Measurements from ENCODE around the gene DIPK1B. TPM values are rescaled to one million over a fixed set of nuclear protein-coding genes. Genes with fewer than 3 reads are reported as not detected.

Gene DIPK1B
- total and polyA plus RNA-seq, 4 donors = 1.1 to 13.6 (median 6.1) TPM

- 69 to 73% methylated on average over 25 of the region's 25 CpGs for whole genome bisulfite sequencing, 2 donors
Observed at GRCh38 chr9:136690104-136690805, 22.1 kb upstream of the DIPK1B start.

DNA sequence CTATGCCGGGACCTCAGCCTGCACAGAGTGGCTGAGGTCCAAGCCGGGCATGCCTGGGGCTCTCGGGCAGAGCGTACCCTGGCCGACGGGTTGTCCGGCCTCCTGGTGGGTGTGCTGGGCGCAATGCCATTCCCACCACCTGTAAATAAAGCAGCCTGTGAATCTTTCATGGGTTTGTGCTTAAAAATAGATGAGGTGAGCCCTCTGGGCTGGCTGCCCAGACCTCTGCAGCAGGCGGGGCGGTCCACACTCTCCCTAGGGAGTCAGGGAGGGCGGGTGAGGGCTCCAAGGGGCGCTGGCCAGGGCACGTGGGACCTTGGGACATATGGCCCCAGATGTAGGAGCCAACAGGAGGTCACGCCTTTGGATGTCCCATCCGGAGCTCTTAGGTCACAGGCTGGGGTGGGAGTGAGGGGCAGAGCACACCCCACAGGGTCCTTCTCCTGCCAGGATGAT, 21.5 kb upstream of the DIPK1B start:
- H3K4me3 ChIP-seq (ENCODE audit: low read length in 2 of 2) = no peak overlapping the region
- no peaks in the 10 kb centered on the region for H3K36me3 ChIP-seq (ENCODE audit: control insufficient read depth in 1 of 2, insufficient read depth in 2 of 2, low read length in 1 of 2)
- no peak overlapping the region for H3K27ac ChIP-seq (ENCODE audit: low read depth in 1 of 2, low read length in 2 of 2)
- no peak for DNase-seq
- intact Hi-C loops (cut with DNase I) = no loop called here
- no peak for ATAC-seq (ENCODE audit: low FRiP score)
- no peaks in the 10 kb centered on the region for H3K4me1 ChIP-seq (ENCODE audit: control insufficient read depth in 1 of 2, insufficient read depth in 2 of 2, low read length in 2 of 2)
- no peaks in the 10 kb centered on the region for H3K9me3 ChIP-seq (ENCODE audit: control insufficient read depth, low read length)
- H3K27me3 ChIP-seq (ENCODE audit: control insufficient read depth in 1 of 2, insufficient read depth in 2 of 2, low read length in 1 of 2) = no peaks in the 10 kb centered on the region
- WGBS, 2 donors = 22 to 29% methylated on average over 15 of the region's 15 CpGs

More at GRCh38 chr9:136690104-136690805, 22.1 kb upstream of the DIPK1B start:
- Histone ChIP-seq H3K9me3 (ENCODE audit: control insufficient read depth, low read length) (no peaks in the 10 kb centered on the region), H3K27me3 (ENCODE audit: control insufficient read depth in 1 of 2, insufficient read depth in 2 of 2, low read length in 1 of 2) (no peaks in the 10 kb centered on the region), H3K36me3 (ENCODE audit: control insufficient read depth in 1 of 2, insufficient read depth in 2 of 2, low read length in 1 of 2) (no peaks in the 10 kb centered on the region), H3K4me1 (ENCODE audit: control insufficient read depth in 1 of 2, insufficient read depth in 2 of 2, low read length in 2 of 2) (no peaks in the 10 kb centered on the region), H3K4me3 (ENCODE audit: low read length in 2 of 2) (no peak overlapping the region), H3K27ac (ENCODE audit: low read depth in 1 of 2, low read length in 2 of 2) (no peak overlapping the region)
- intact Hi-C loops (cut with DNase I) = no loop called here
- no peak for DNase-seq
- ATAC-seq (ENCODE audit: low FRiP score) = no peak

DNA sequence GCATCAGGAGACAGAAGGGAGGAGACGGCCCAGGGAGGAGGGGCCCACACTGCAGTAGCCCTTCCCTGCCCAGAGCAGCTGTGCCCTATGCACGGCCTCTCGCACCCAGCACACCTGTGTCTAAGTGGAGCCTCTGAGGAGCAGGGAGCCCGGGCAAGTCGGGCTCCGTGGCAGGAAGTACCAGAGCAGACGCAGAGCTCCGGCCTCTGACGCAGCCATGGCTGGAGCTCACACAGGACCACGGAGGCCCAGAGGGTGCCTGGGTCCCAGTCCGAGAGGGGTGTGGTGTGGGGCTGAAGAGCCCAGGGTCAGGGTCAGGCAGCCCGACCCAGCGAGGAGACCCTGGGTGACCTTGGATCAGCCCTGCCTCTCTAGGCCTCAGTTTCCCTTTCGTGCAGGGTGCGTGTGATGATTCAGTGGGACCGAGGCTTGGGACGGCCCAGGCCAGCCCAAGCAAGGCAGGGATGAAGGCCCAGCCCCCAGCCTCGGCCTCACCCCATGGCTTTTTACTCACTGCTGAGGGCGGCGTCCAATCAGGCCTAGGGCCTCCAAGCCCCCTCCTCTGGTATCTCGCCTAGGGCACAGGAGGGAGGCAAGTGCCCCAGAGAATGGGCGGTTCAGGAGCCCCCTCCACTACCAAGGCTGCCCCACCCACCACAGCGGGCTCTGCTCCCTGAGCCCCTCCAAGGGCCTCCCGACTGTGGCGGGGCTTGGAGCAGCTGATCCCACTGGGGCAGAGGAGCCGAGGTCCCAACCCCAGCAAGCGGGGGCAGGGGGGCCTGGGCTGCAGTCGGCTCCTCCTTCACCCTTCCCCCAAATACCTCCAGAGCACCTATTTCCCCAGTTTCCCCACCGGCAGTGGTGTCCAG, 20.8 kb upstream of the DIPK1B start:
- ATAC-seq (ENCODE audit: low FRiP score) = no peak
- H3K27ac ChIP-seq (ENCODE audit: low read depth in 1 of 2, low read length in 2 of 2) = no peak overlapping the region

GRCh38 chr9:136692185-136693134, 19.9 kb upstream of the DIPK1B start:
- no peaks in the 10 kb centered on the region for H3K4me1 ChIP-seq (ENCODE audit: control insufficient read depth in 1 of 2, insufficient read depth in 2 of 2, low read length in 2 of 2)
- H3K36me3 ChIP-seq (ENCODE audit: control insufficient read depth in 1 of 2, insufficient read depth in 2 of 2, low read length in 1 of 2) = no peaks in the 10 kb centered on the region
- H3K4me3 ChIP-seq (ENCODE audit: low read length in 2 of 2) = no peak overlapping the region
- DNase-seq (peak in 1 of 2 donors; percentile 71), ATAC-seq (ENCODE audit: low FRiP score) (no peak)
- 92 to 95% methylated on average over 43 to 46 of the region's 46 CpGs for WGBS, 2 donors
- intact Hi-C loops (cut with DNase I) = no loop called here
- no peaks in the 10 kb centered on the region for H3K9me3 ChIP-seq (ENCODE audit: control insufficient read depth, low read length)
- no peaks in the 10 kb centered on the region for H3K27me3 ChIP-seq (ENCODE audit: control insufficient read depth in 1 of 2, insufficient read depth in 2 of 2, low read length in 1 of 2)
- H3K27ac ChIP-seq (ENCODE audit: low read depth in 1 of 2, low read length in 2 of 2) = no peak overlapping the region

More for the DNA sequence above, 20.8 kb upstream of the DIPK1B start:
- Histone ChIP-seq H3K36me3 (ENCODE audit: control insufficient read depth in 1 of 2, insufficient read depth in 2 of 2, low read length in 1 of 2) (no peaks in the 10 kb centered on the region), H3K27me3 (ENCODE audit: control insufficient read depth in 1 of 2, insufficient read depth in 2 of 2, low read length in 1 of 2) (no peaks in the 10 kb centered on the region), H3K4me1 (ENCODE audit: control insufficient read depth in 1 of 2, insufficient read depth in 2 of 2, low read length in 2 of 2) (no peaks in the 10 kb centered on the region), H3K9me3 (ENCODE audit: control insufficient read depth, low read length) (no peaks in the 10 kb centered on the region), H3K4me3 (ENCODE audit: low read length in 2 of 2) (no peak overlapping the region)
- WGBS, 2 donors = 92% methylated on average over 27 to 29 of the region's 29 CpGs
- DNase-seq = no peak
- intact Hi-C loops (cut with DNase I) = no loop called here

DNA sequence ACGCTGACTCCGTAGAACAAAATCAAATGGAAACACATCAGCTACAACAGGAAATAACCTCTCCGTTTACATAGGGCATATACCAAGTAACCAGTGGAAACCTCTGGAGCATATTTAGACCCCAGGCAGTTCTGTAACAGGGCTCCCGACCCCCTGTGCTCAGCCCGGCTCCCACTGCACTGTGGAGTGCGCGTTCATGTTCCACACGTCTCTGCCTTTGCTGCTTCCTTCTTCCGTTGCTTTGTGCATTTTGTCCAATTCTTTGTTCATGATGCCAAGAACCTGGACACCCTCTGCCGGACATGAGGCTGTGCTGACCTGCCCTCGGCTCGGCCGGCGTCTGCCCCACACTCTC, 19.3 kb upstream of the DIPK1B start:
- intact Hi-C loops (cut with DNase I) = no loop called here
- ATAC-seq (ENCODE audit: low FRiP score) (no peak), DNase-seq (no peak)
- no peaks in the 10 kb centered on the region for H3K36me3 ChIP-seq (ENCODE audit: control insufficient read depth in 1 of 2, insufficient read depth in 2 of 2, low read length in 1 of 2)
- 84 to 85% methylated on average over 14 of the region's 14 CpGs for WGBS, 2 donors
- H3K27ac ChIP-seq (ENCODE audit: low read depth in 1 of 2, low read length in 2 of 2) = no peak overlapping the region
- no peaks in the 10 kb centered on the region for H3K27me3 ChIP-seq (ENCODE audit: control insufficient read depth in 1 of 2, insufficient read depth in 2 of 2, low read length in 1 of 2)
- H3K9me3 ChIP-seq (ENCODE audit: control insufficient read depth, low read length) = no peaks in the 10 kb centered on the region
- no peaks in the 10 kb centered on the region for H3K4me1 ChIP-seq (ENCODE audit: control insufficient read depth in 1 of 2, insufficient read depth in 2 of 2, low read length in 2 of 2)
- no peak overlapping the region for H3K4me3 ChIP-seq (ENCODE audit: low read length in 2 of 2)

- H3K27ac ChIP-seq (ENCODE audit: low read depth in 1 of 2, low read length in 2 of 2) = no peak overlapping the region
- no peaks in the 10 kb centered on the region for H3K4me1 ChIP-seq (ENCODE audit: control insufficient read depth in 1 of 2, insufficient read depth in 2 of 2, low read length in 2 of 2)
- H3K27me3 ChIP-seq (ENCODE audit: control insufficient read depth in 1 of 2, insufficient read depth in 2 of 2, low read length in 1 of 2) = no peaks in the 10 kb centered on the region
- intact Hi-C loops (cut with DNase I) = no loop called here
- no peak for DNase-seq
- ATAC-seq (ENCODE audit: low FRiP score) = no peak
- WGBS, 2 donors = 83 to 88% methylated on average over 15 of the region's 15 CpGs
- no peaks in the 10 kb centered on the region for H3K9me3 ChIP-seq (ENCODE audit: control insufficient read depth, low read length)
- no peak overlapping the region for H3K4me3 ChIP-seq (ENCODE audit: low read length in 2 of 2)
- H3K36me3 ChIP-seq (ENCODE audit: control insufficient read depth in 1 of 2, insufficient read depth in 2 of 2, low read length in 1 of 2) = no peaks in the 10 kb centered on the region
Observed at GRCh38 chr9:136693490-136694162, 18.7 kb upstream of the DIPK1B start.

GRCh38 chr9:136694163-136694871, 18.1 kb upstream of the DIPK1B start:
- no peak for ATAC-seq (ENCODE audit: low FRiP score)
- Histone ChIP-seq H3K27me3 (ENCODE audit: control insufficient read depth in 1 of 2, insufficient read depth in 2 of 2, low read length in 1 of 2) (no peaks in the 10 kb centered on the region), H3K36me3 (ENCODE audit: control insufficient read depth in 1 of 2, insufficient read depth in 2 of 2, low read length in 1 of 2) (no peaks in the 10 kb centered on the region), H3K27ac (ENCODE audit: low read depth in 1 of 2, low read length in 2 of 2) (no peak overlapping the region), H3K4me3 (ENCODE audit: low read length in 2 of 2) (no peak overlapping the region), H3K4me1 (ENCODE audit: control insufficient read depth in 1 of 2, insufficient read depth in 2 of 2, low read length in 2 of 2) (no peaks in the 10 kb centered on the region), H3K9me3 (ENCODE audit: control insufficient read depth, low read length) (no peaks in the 10 kb centered on the region)
- peak in 1 of 2 donors; percentile 88 for DNase-seq
- intact Hi-C loops (cut with DNase I) = no loop called here
- WGBS, 2 donors = 60 to 62% methylated on average over 30 to 32 of the region's 32 CpGs

Data from aorta (tissue), 5 donors.